Endothelial cell of umbilical vein (primary cell): ENCODE measurements around the gene MN1. TPM values are rescaled to one million over a fixed set of nuclear protein-coding genes. Genes with fewer than 3 reads are reported as not detected.

ENCODE experiments used
- BruUV-seq: library from RNA; stranded (reverse); fragments of 400-500 nt; replicated peaks from 2 replicates; lab custom pipeline; 2021; lab: Mats Ljungman, UMichigan
- CTCF ChIA-PET: fragments of 300-600, 350-600 bp; sonication (Branson Sonifier 250); formaldehyde crosslinking; loops from one replicate; lab custom pipeline; 2021; ENCODE audit warnings: antibody characterized with exemption, inconsistent platforms; lab: Charles Lee
- POLR2A ChIA-PET: fragments of 300-600, 350-600 bp; sonication (Branson Sonifier 250); formaldehyde crosslinking; loops from one replicate; lab custom pipeline; 2021; ENCODE audit warnings: antibody characterized with exemption, inconsistent platforms; lab: Charles Lee
- DNase-seq: peaks from one replicate; pipeline ENCODE4 v3.0.0-alpha.2; 2011; ENCODE audit warnings: low read depth, low spot score
- FAIRE-seq: peaks from 2 replicates; lab custom pipeline; 2011; peaks lifted over from hg19 to GRCh38; lab: Jason Lieb, UNC
- H2AFZ ChIP-seq: 2 replicates; pipeline ENCODE4 v1.6.0; 2012; ENCODE audit warnings: low read depth, low read length, control low read depth, inconsistent platforms
- H3K27ac ChIP-seq: 2 replicates; pipeline ENCODE4 v1.5.1; 2011; ENCODE audit warnings: low read depth, mild to moderate bottlenecking, control low read depth, low read length, moderate library complexity; ENCODE audit not compliant: insufficient read depth
- H3K27me3 ChIP-seq, 2 experiments: 2 replicates each; pipeline versions ENCODE4 v1.6.0 to v1.6.1; 2011; ENCODE audit warnings: low read length in 2 of 2, mixed read lengths in 1 of 2; ENCODE audit not compliant: control insufficient read depth in 2 of 2, insufficient read depth in 2 of 2
- H3K36me3 ChIP-seq, 2 experiments: 2 replicates in 1 of 2; 3 replicates in 1 of 2; pipeline ENCODE4 v1.5.1; 2011; ENCODE audit warnings: low read length in 2 of 2, mild to moderate bottlenecking in 1 of 2, moderate library complexity in 1 of 2; ENCODE audit not compliant: control insufficient read depth in 2 of 2, insufficient read depth in 2 of 2; ENCODE audit errors: extremely low read depth in 1 of 2
- H3K4me1 ChIP-seq: 3 replicates; pipeline ENCODE4 v1.5.1; 2011; ENCODE audit warnings: mild to moderate bottlenecking, low read length; ENCODE audit not compliant: control insufficient read depth, insufficient read depth; ENCODE audit errors: extremely low read depth
- H3K4me2 ChIP-seq: 2 replicates; pipeline ENCODE4 v1.6.1; 2011; ENCODE audit warnings: low read length, control low read depth, mixed read lengths; ENCODE audit not compliant: insufficient read depth
- H3K4me3 ChIP-seq, 3 experiments: fragments of 200-600 bp in 1 of 3; sonication (generic), shearing (Covaris generic) in 1 of 3; replicated peaks in 1 of 3; 2 replicates each; pipeline ENCODE4 v1.5.1; 2011 to 2016; ENCODE audit warnings: control low read depth in 3 of 3, low read length in 3 of 3, mild to moderate bottlenecking in 2 of 3, inconsistent platforms in 1 of 3, low read depth in 1 of 3, moderate library complexity in 1 of 3; ENCODE audit not compliant: insufficient read depth in 1 of 3
- H3K79me2 ChIP-seq: 2 replicates; pipeline ENCODE4 v1.6.0; 2012; ENCODE audit warnings: low read length, inconsistent platforms; ENCODE audit not compliant: control insufficient read depth, insufficient read depth
- H3K9ac ChIP-seq: replicated peaks from 2 replicates; pipeline ENCODE3; 2011; ENCODE audit warnings: low read length, control low read depth; ENCODE audit not compliant: insufficient read depth; ENCODE audit errors: extremely low read depth
- H3K9me1 ChIP-seq: replicated peaks from 3 replicates; pipeline ENCODE4 v1.6.0; 2011; ENCODE audit warnings: mild to moderate bottlenecking, low read length; ENCODE audit not compliant: control insufficient read depth, insufficient read depth; ENCODE audit errors: extremely low read depth
- H3K9me3 ChIP-seq: replicated peaks from 2 replicates; pipeline ENCODE4 v1.5.1; 2012; ENCODE audit warnings: low read length, inconsistent platforms; ENCODE audit not compliant: control insufficient read depth, insufficient read depth
- H4K20me1 ChIP-seq: replicated peaks from 2 replicates; pipeline ENCODE3; 2011; ENCODE audit warnings: mild to moderate bottlenecking, low read length; ENCODE audit not compliant: control insufficient read depth, insufficient read depth; ENCODE audit errors: extremely low read depth
- CTCF ChIP-seq, 2 donors: IDR thresholded peaks; 1 replicate in 1 of 2; 2 replicates in 1 of 2; pipeline ENCODE4 v1.5.1; 2011; ENCODE audit warnings: low read length in 2 of 2, mild to moderate bottlenecking in 2 of 2, moderate library complexity in 2 of 2, control low read depth in 1 of 2, inconsistent platforms in 1 of 2, low read depth in 1 of 2; ENCODE audit not compliant: insufficient read depth in 1 of 2; ENCODE audit errors: extremely low read depth in 1 of 2
- EZH2 ChIP-seq: IDR thresholded peaks from 2 replicates; pipeline ENCODE4 v1.6.1; 2012; ENCODE audit warnings: borderline replicate concordance, low read depth, mild to moderate bottlenecking, moderate library complexity, low read length, inconsistent platforms; ENCODE audit not compliant: severe bottlenecking
- FOS ChIP-seq: IDR thresholded peaks from 2 replicates; pipeline ENCODE4 v1.6.1; 2011; ENCODE audit warnings: mild to moderate bottlenecking, low read length, moderate library complexity, borderline replicate concordance; ENCODE audit not compliant: insufficient read depth
- GATA2 ChIP-seq: IDR thresholded peaks from 2 replicates; pipeline ENCODE4 v1.7.0; 2011; ENCODE audit warnings: low read depth, mild to moderate bottlenecking, moderate library complexity, mixed read lengths, low read length; ENCODE audit not compliant: insufficient read length, insufficient read depth
- JUN ChIP-seq: IDR thresholded peaks from 2 replicates; pipeline ENCODE4 v1.6.1; 2011; ENCODE audit warnings: borderline replicate concordance, low read depth; ENCODE audit not compliant: insufficient read length, insufficient read depth
- MAX ChIP-seq: IDR thresholded peaks from 2 replicates; pipeline ENCODE4 v1.6.1; 2011; ENCODE audit not compliant: insufficient read depth, insufficient read length
- MYC ChIP-seq: IDR thresholded peaks from one replicate; pipeline ENCODE4 v1.6.1; 2011; ENCODE audit warnings: mild to moderate bottlenecking, low read depth, low read length
- POLR2A ChIP-seq: IDR thresholded peaks from 2 replicates; pipeline ENCODE4 v1.6.1; 2012; ENCODE audit warnings: low read depth, mild to moderate bottlenecking, control low read depth, low read length
- POLR2AphosphoS5 ChIP-seq: IDR thresholded peaks from 2 replicates; pipeline ENCODE4 v1.6.1; 2012; ENCODE audit warnings: low read depth, mild to moderate bottlenecking, control low read depth, low read length, moderate library complexity; ENCODE audit not compliant: insufficient read depth
- dilution Hi-C: fragments of 300-500 bp; cut with MboI; formaldehyde crosslinking; loops from one replicate; pipeline ENCODE4 v1.15.0; 2019; ENCODE audit warnings: low sequenced_read_pairs; ENCODE audit not compliant: extremely low pct_ligation_motif_present
- intact Hi-C: fragments of 100-400 bp; cut with micrococcal nuclease; formaldehyde crosslinking; loops from one replicate; pipeline ENCODE4 v1.10.0; 2022
- polyA plus RNA-seq, 4 experiments: library from polyadenylated mRNA; depleted of rRNA in 3 of 4; stranded (reverse) in 3 of 4; unstranded in 1 of 4; fragments of >200 nt; gene quantifications; 2 replicates each; pipeline versions ENCODE4 v1.2.1 to v1.2.3, GENCODE V29; 2011 to 2012; ENCODE audit warnings: missing spikeins in 1 of 4
- total RNA-seq: library from RNA; stranded (reverse); gene quantifications from 2 replicates; pipeline ENCODE4 v1.2.3, GENCODE V29; 2021

MN1 gene
- total and polyA plus RNA-seq, 2 donors (not counting 3 experiments of a cell fraction or from before 2014, with no cell fraction given) = 3.8 to 5.2 TPM

GRCh38 chr22:27844256-27844655, 42.7 kb upstream of the MN1 start:
- Histone ChIP-seq H4K20me1 (no peaks in the 10 kb centered on the region), H3K9me1 (no peaks in the 10 kb centered on the region), H2AFZ (no peak overlapping the region), H3K36me3 (peaks cover 0 to 16% of the 10 kb centered on the region in 2 experiments), H3K4me2 (no peak overlapping the region), H3K79me2 (no peaks in the 10 kb centered on the region), H3K4me3 (no peak overlapping the region), H3K27ac (no peak overlapping the region), H3K27me3 (no peaks in the 10 kb centered on the region), H3K9me3 (no peaks in the 10 kb centered on the region), H3K4me1 (no peaks in the 10 kb centered on the region), H3K9ac (no peak overlapping the region)
- dilution Hi-C loops = no loop called here
- TF ChIP-seq FOS (no peak), MYC (no peak), GATA2 (no peak)
- ChIA-PET POLR2A (no interaction called here), CTCF (no interaction called here)
- intact Hi-C loops = no loop called here
- FAIRE-seq (no peak), DNase-seq (no peak)
- BruUV-seq = no TSS peak

- BruUV-seq = no TSS peak
- Histone ChIP-seq H3K9ac (no peak overlapping the region), H3K4me2 (no peak overlapping the region), H3K4me3 (no peak overlapping the region), H3K36me3 (peaks cover 0 to 16% of the 10 kb centered on the region in 2 experiments), H3K27me3 (no peaks in the 10 kb centered on the region), H3K4me1 (no peaks in the 10 kb centered on the region), H3K79me2 (no peaks in the 10 kb centered on the region), H3K27ac (no peak overlapping the region), H3K9me3 (no peaks in the 10 kb centered on the region), H4K20me1 (no peaks in the 10 kb centered on the region), H2AFZ (no peak overlapping the region), H3K9me1 (no peaks in the 10 kb centered on the region)
- dilution Hi-C loops (no loop called here), intact Hi-C loops (no loop called here)
- ChIA-PET POLR2A (no interaction called here), CTCF (no interaction called here)
- DNase-seq = no peak
- FAIRE-seq = no peak
- TF ChIP-seq FOS = no peak
- TF ChIP-seq MAX = no peak
- TF ChIP-seq JUN = no peak
- no peak for TF ChIP-seq EZH2
- no peak for TF ChIP-seq POLR2AphosphoS5
- TF ChIP-seq CTCF (IDR thresholded peaks at IDR 0.05; ENCODE audit: extremely low read depth in 1 of 2, insufficient read depth in 1 of 2, low read depth in 1 of 2, low read length in 2 of 2) = no peak
- TF ChIP-seq GATA2 = no peak
- TF ChIP-seq POLR2A = no peak
- TF ChIP-seq MYC = no peak
Measured at GRCh38 chr22:27843441-27843840, 41.9 kb upstream of the MN1 start.
